Spleen (tissue), 7 donors: Measurements from ENCODE around the gene TMEM174.

Experiments
- POLR2A ChIP-seq, 3 donors: fragments of 450-650 bp; IDR thresholded peaks; one replicate each; pipeline ENCODE4 v1.5.1; 2017; ENCODE audit warnings: antibody characterized with exemption in 3 of 3, mild to moderate bottlenecking in 1 of 3
- TF ChIP-seq, protein P1 (sequence below), 11 experiments: fragments of 200-600 bp in 7 of 11; fragments of 450-650 bp in 4 of 11; sonication (generic) in 4 of 11; IDR thresholded peaks in 8 of 11; conservative IDR thresholded peaks in 3 of 11; 1 replicate in 7 of 11; 2 replicates in 4 of 11; pipeline versions ENCODE4 v1.4.0 to v1.8.0; 2016 to 2021; ENCODE audit warnings: antibody characterized with exemption in 11 of 11, inconsistent platforms in 4 of 11, mild to moderate bottlenecking in 1 of 11
- donor health status: DM: no; HTN: no; CAD: no; lungs with moderate emphysema.
- donor health status: DM: no; HTN: no; CAD: no.
- donor health status: DM: no; HTN: no; CAD: no.

DNA sequence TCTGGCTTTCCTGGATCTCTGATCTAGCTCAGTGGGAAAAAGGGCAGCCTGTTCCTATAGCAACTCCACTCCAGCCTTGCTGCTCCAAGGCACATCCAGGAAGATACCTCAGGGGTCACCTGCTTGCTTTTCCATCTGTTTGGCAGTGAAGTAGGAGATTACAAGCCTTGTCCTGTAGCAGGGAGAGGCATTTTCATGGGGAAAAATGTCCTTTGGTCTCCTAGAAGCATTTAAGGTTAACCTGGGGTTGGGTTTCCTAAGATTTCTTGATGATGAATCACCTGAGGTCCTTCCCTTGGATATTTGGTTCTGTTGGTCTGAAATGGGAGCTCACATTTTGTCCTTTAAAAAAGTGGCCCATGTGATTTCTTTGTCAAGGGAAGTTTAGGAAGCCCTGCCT, 1.5 kb upstream of the TMEM174 start:
- TF ChIP-seq, protein P1, sequence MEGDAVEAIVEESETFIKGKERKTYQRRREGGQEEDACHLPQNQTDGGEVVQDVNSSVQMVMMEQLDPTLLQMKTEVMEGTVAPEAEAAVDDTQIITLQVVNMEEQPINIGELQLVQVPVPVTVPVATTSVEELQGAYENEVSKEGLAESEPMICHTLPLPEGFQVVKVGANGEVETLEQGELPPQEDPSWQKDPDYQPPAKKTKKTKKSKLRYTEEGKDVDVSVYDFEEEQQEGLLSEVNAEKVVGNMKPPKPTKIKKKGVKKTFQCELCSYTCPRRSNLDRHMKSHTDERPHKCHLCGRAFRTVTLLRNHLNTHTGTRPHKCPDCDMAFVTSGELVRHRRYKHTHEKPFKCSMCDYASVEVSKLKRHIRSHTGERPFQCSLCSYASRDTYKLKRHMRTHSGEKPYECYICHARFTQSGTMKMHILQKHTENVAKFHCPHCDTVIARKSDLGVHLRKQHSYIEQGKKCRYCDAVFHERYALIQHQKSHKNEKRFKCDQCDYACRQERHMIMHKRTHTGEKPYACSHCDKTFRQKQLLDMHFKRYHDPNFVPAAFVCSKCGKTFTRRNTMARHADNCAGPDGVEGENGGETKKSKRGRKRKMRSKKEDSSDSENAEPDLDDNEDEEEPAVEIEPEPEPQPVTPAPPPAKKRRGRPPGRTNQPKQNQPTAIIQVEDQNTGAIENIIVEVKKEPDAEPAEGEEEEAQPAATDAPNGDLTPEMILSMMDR (IDR thresholded peaks at IDR 0.05 in 8 of 11, conservative IDR thresholded peaks at IDR 0.05 in 3 of 11), result no peak
- no peak for TF ChIP-seq POLR2A (IDR thresholded peaks at IDR 0.05)
